ENCODE data around the gene ST8SIA2. TPM values are rescaled to one million over a fixed set of nuclear protein-coding genes. Genes with fewer than 3 reads are reported as not detected.

ST8SIA2 gene
- polyA plus RNA-seq, 12 donors: 9.4 to 20.1 (median 15.1) TPM; not detected in 1

- DNase-seq: peak; percentile 36
Observed at GRCh38 chr15:92393980-92394308, 263 bp downstream of the ST8SIA2 start.

GRCh38 chr15:92394309-92395097, 822 bp downstream of the ST8SIA2 start:
- DNase-seq: peak; percentile 25

- DNase-seq: no peak
Observed at GRCh38 chr15:92395098-92395635, 1.5 kb downstream of the ST8SIA2 start.

- DNase-seq: no peak
Observed at GRCh38 chr15:92399271-92399950, 5.7 kb downstream of the ST8SIA2 start.

GRCh38 chr15:92400573-92400972, 6.9 kb downstream of the ST8SIA2 start:
- DNase-seq: no peak

- DNase-seq: no peak
Observed at GRCh38 chr15:92400980-92401787, 7.5 kb downstream of the ST8SIA2 start.

GRCh38 chr15:92402751-92403150, 9.1 kb downstream of the ST8SIA2 start:
- no peak for DNase-seq

GRCh38 chr15:92405942-92406341, 12.3 kb downstream of the ST8SIA2 start:
- DNase-seq: no peak

GRCh38 chr15:92407321-92407720, 13.6 kb downstream of the ST8SIA2 start:
- peak; percentile 81 for DNase-seq

- DNase-seq: no peak
Observed at GRCh38 chr15:92407916-92408315, 14.2 kb downstream of the ST8SIA2 start.

GRCh38 chr15:92409006-92409405, 15.3 kb downstream of the ST8SIA2 start:
- DNase-seq: no peak

- no peak for DNase-seq
Observed at GRCh38 chr15:92409521-92409920, 15.8 kb downstream of the ST8SIA2 start.

GRCh38 chr15:92410537-92410936, 16.9 kb downstream of the ST8SIA2 start:
- no peak for DNase-seq

GRCh38 chr15:92411256-92411655, 17.6 kb downstream of the ST8SIA2 start:
- DNase-seq: no peak

GRCh38 chr15:92413510-92413909, 19.8 kb downstream of the ST8SIA2 start:
- DNase-seq: no peak

- DNase-seq: no peak
Observed at GRCh38 chr15:92415639-92416297, 22.1 kb downstream of the ST8SIA2 start.

- DNase-seq: no peak
Observed at GRCh38 chr15:92416557-92416956, 22.9 kb downstream of the ST8SIA2 start.

GRCh38 chr15:92417716-92418115, 24.0 kb downstream of the ST8SIA2 start:
- no peak for DNase-seq

- DNase-seq: no peak
Observed at GRCh38 chr15:92418864-92419263, 25.2 kb downstream of the ST8SIA2 start.

- no peak for DNase-seq
Observed at GRCh38 chr15:92421976-92422375, 28.3 kb downstream of the ST8SIA2 start.

- no peak for DNase-seq
Observed at GRCh38 chr15:92425578-92426225, 32.0 kb downstream of the ST8SIA2 start.

Data from muscle of arm (tissue), 12 donors.